A549 (cell line): ENCODE data around the gene FNDC1. TPM values are rescaled to one million over a fixed set of nuclear protein-coding genes. Genes with fewer than 3 reads are reported as not detected.

Experiments used
- ATAC-seq, 2 experiments: fragments of 200-7000 bp in 1 of 2; fragments of >200 bp in 1 of 2; cut with Nextera tagmentation in 1 of 2; cut with Tn5 transposase in 1 of 2; 3 replicates each; pipeline versions ENCODE4 v1.8.0 to v1.9.1; 2018 to 2020; ENCODE audit warnings: mild to moderate bottlenecking in 1 of 2, moderate library complexity in 1 of 2
- CTCF ChIA-PET: fragments of 300-600 bp; sonication (Branson Sonifier 250); formaldehyde crosslinking; extraction: SDS; loops from one replicate; lab custom pipeline; 2021; ENCODE audit warnings: antibody characterized with exemption, inconsistent platforms; lab: Yijun Ruan, JAX
- POLR2A ChIA-PET: fragments of 350-600 bp; formaldehyde crosslinking; extraction: SDS; loops from one replicate; lab custom pipeline; 2021; ENCODE audit warnings: antibody characterized with exemption, inconsistent platforms; lab: Yijun Ruan, JAX
- DNase-seq, 2 experiments: peaks; one replicate each; pipeline versions ENCODE4 v3.0.0 to v3.0.0-alpha.2; 2011 to 2016; ENCODE audit warnings: low read depth in 1 of 2, low spot score in 1 of 2
- FAIRE-seq: peaks from 2 replicates; lab custom pipeline; 2011; peaks lifted over from hg19 to GRCh38; lab: Jason Lieb, UNC
- H3K27ac ChIP-seq, 2 experiments: fragments of >200 bp; sonication (Bioruptor Twin); formaldehyde crosslinking; 3 replicates each; pipeline ENCODE4 v1.5.1; 2016 to 2017
- H3K4me1 ChIP-seq: fragments of >200 bp; sonication (Bioruptor Twin); formaldehyde crosslinking; 3 replicates; pipeline ENCODE4 v1.6.1; 2016
- H3K4me2 ChIP-seq: fragments of >200 bp; sonication (Bioruptor Twin); formaldehyde crosslinking; 3 replicates; pipeline ENCODE4 v1.6.1; 2016
- H3K4me3 ChIP-seq: fragments of >200 bp; sonication (Bioruptor Twin); formaldehyde crosslinking; 3 replicates; pipeline ENCODE4 v1.5.1; 2016
- H3K9me3 ChIP-seq: fragments of >200 bp; sonication (Bioruptor Twin); formaldehyde crosslinking; 3 replicates; pipeline ENCODE4 v1.6.1; 2016
- BHLHE40 ChIP-seq: IDR thresholded peaks from 2 replicates; pipeline ENCODE4 v1.6.1; 2012; ENCODE audit warnings: low read depth, low read length, inconsistent platforms
- CBX2 ChIP-seq: fragments of 200-600 bp; sonication (generic); IDR thresholded peaks from 2 replicates; pipeline ENCODE4 v1.6.1; 2016; ENCODE audit warnings: low read depth, mild to moderate bottlenecking, borderline replicate concordance
- CEBPB ChIP-seq, 2 experiments: fragments of >200 bp in 1 of 2; sonication (Bioruptor Twin) in 1 of 2; formaldehyde crosslinking in 1 of 2; IDR thresholded peaks; 2 replicates each; pipeline ENCODE4 v1.6.1; 2012 to 2016
- CHD4 ChIP-seq: fragments of 200-600 bp; sonication (generic); IDR thresholded peaks from 2 replicates; pipeline ENCODE4 v1.6.1; 2016; ENCODE audit warnings: antibody characterized with exemption, mild to moderate bottlenecking, borderline replicate concordance
- CTCF ChIP-seq: fragments of >200 bp; sonication (Bioruptor Twin); formaldehyde crosslinking; IDR thresholded peaks from 3 replicates; pipeline ENCODE4 v1.5.1; 2016
- EHF ChIP-seq: fragments of 250-450 bp; sonication (Bioruptor Pico); IDR thresholded peaks from 2 replicates; pipeline ENCODE4 v1.5.0; 2020; ENCODE audit warnings: mild to moderate bottlenecking
- EHMT2 ChIP-seq: fragments of 200-600 bp; sonication (generic); IDR thresholded peaks from 2 replicates; pipeline ENCODE4 v1.6.1; 2016; ENCODE audit warnings: antibody characterized with exemption, low read depth, mild to moderate bottlenecking, moderate library complexity
- ELK1 ChIP-seq: fragments of 150-350 bp; IDR thresholded peaks from 2 replicates; pipeline ENCODE4 v1.6.1; 2014; ENCODE audit warnings: low read depth, mild to moderate bottlenecking, low read length
- EP300 ChIP-seq, 2 experiments: fragments of >200 bp; sonication (Bioruptor Twin); formaldehyde crosslinking; IDR thresholded peaks; 2 replicates in 1 of 2; 3 replicates in 1 of 2; pipeline ENCODE4 v1.6.1; 2016 to 2017
- FOSL2 ChIP-seq, 2 experiments: fragments of 450-650 bp in 1 of 2; fragments of >200 bp in 1 of 2; sonication (Bioruptor Twin) in 1 of 2; formaldehyde crosslinking; IDR thresholded peaks; 2 replicates each; pipeline versions ENCODE4 v1.5.0 to v1.6.1; 2016 to 2020; ENCODE audit warnings: mild to moderate bottlenecking in 1 of 2, moderate library complexity in 1 of 2
- GATA3 ChIP-seq: IDR thresholded peaks from 2 replicates; pipeline ENCODE4 v1.6.1; 2012; ENCODE audit warnings: borderline replicate concordance
- HES2 ChIP-seq: fragments of >200 bp; sonication (Bioruptor Twin); formaldehyde crosslinking; IDR thresholded peaks from 2 replicates; pipeline ENCODE4 v1.6.1; 2016
- HOXA7 ChIP-seq: fragments of 250-450 bp; sonication (Bioruptor Pico); IDR thresholded peaks from 2 replicates; pipeline ENCODE4 v1.5.0; 2020; ENCODE audit warnings: mild to moderate bottlenecking, moderate library complexity
- HOXB5 ChIP-seq: fragments of 250-450 bp; sonication (Bioruptor Pico); IDR thresholded peaks from 2 replicates; pipeline ENCODE4 v1.5.0; 2020; ENCODE audit warnings: mild to moderate bottlenecking, moderate library complexity
- JUN ChIP-seq, 2 experiments: fragments of >200 bp; sonication (Bioruptor Twin); formaldehyde crosslinking; IDR thresholded peaks; 2 replicates in 1 of 2; 3 replicates in 1 of 2; pipeline ENCODE4 v1.6.1; 2016 to 2017
- JUNB ChIP-seq: fragments of >200 bp; sonication (Bioruptor Twin); formaldehyde crosslinking; IDR thresholded peaks from 2 replicates; pipeline ENCODE4 v1.6.1; 2016
- KDM1A ChIP-seq: fragments of 200-600 bp; sonication (generic); IDR thresholded peaks from 2 replicates; pipeline ENCODE4 v1.6.1; 2016; ENCODE audit warnings: low read depth, mild to moderate bottlenecking
- KDM5A ChIP-seq: fragments of 200-600 bp; sonication (generic); IDR thresholded peaks from 2 replicates; pipeline ENCODE4 v1.6.1; 2016; ENCODE audit warnings: antibody characterized with exemption, mild to moderate bottlenecking
- MAZ ChIP-seq: fragments of 150-350 bp; IDR thresholded peaks from 2 replicates; pipeline ENCODE4 v1.6.1; 2014; ENCODE audit warnings: antibody characterized with exemption, low read depth, low read length, borderline replicate concordance
- NPAS2 ChIP-seq: fragments of 250-450 bp; sonication (Bioruptor Pico); IDR thresholded peaks from 2 replicates; pipeline ENCODE4 v1.8.0; 2022; ENCODE audit warnings: mild to moderate bottlenecking, moderate library complexity, borderline replicate concordance
- PBX3 ChIP-seq: IDR thresholded peaks from 2 replicates; pipeline ENCODE4 v1.6.1; 2012
- PHF8 ChIP-seq: fragments of 200-600 bp; sonication (generic); IDR thresholded peaks from 2 replicates; pipeline ENCODE4 v1.6.1; 2016; ENCODE audit warnings: low read depth, mild to moderate bottlenecking, antibody characterized with exemption, moderate library complexity, borderline replicate concordance
- POLR2A ChIP-seq: IDR thresholded peaks from 2 replicates; pipeline ENCODE4 v1.6.1; 2012; ENCODE audit warnings: mild to moderate bottlenecking, low read length
- POLR2AphosphoS2 ChIP-seq: conservative IDR thresholded peaks from 2 replicates; pipeline ENCODE4 v1.6.1; 2012; ENCODE audit warnings: low read length, improper control_type of control experiment, inconsistent platforms
- RCOR1 ChIP-seq: fragments of 150-350 bp; IDR thresholded peaks from 2 replicates; pipeline ENCODE4 v1.6.1; 2014; ENCODE audit warnings: antibody characterized with exemption, low read length, low read depth
- RFX5 ChIP-seq: fragments of 450-650 bp; IDR thresholded peaks from 2 replicates; pipeline ENCODE4 v1.7.1; 2014; ENCODE audit warnings: antibody characterized with exemption, mild to moderate bottlenecking, moderate library complexity
- ZFP36 ChIP-seq: fragments of 450-650 bp; IDR thresholded peaks from 2 replicates; pipeline ENCODE4 v1.6.1; 2014; ENCODE audit warnings: borderline replicate concordance; ENCODE audit not compliant: partially characterized antibody
- ZNF302 ChIP-seq: fragments of 250-450 bp; sonication (Bioruptor Pico); IDR thresholded peaks from 2 replicates; pipeline ENCODE4 v1.9.0; 2021; ENCODE audit warnings: inconsistent platforms, mild to moderate bottlenecking, moderate library complexity
- ZSCAN20 ChIP-seq: fragments of 250-450 bp; sonication (Bioruptor Pico); IDR thresholded peaks from 2 replicates; pipeline ENCODE4 v1.8.0; 2022; ENCODE audit warnings: mild to moderate bottlenecking, moderate library complexity
- WGBS: methylation state at CpG from one replicate; pipeline ENCODE4 v1.1.6; 2017; ENCODE audit errors: missing lambda C conversion rate; 5-methylcytosine and 5-hydroxymethylcytosine counted together
- polyA plus RNA-seq, 4 experiments: library from polyadenylated mRNA; depleted of rRNA in 3 of 4; stranded (reverse); fragments of >200 nt; fragmentation: RNase III in 1 of 4; extraction: RNeasy Plus Mini Kit Qiagen cat#74134 plus additional on column Dnase treatment in 1 of 4; gene quantifications; 2 replicates in 3 of 4; 3 replicates in 1 of 4; pipeline ENCODE4 v1.2.3, GENCODE V29; 2011 to 2017

FNDC1 gene
- polyA plus RNA-seq, 2 of the 4 experiments (the other 2 are of a cell fraction) = 0.01 TPM; not detected in 1

GRCh38 chr6:159278626-159279025 lies 109.4 kb downstream of the FNDC1 start (continued):
- TF ChIP-seq RFX5 = no peak
- TF ChIP-seq ZFP36 = no peak
- TF ChIP-seq NPAS2 (CRISPR knock-in tag) = no peak
- no peak for TF ChIP-seq EHF (CRISPR knock-in tag)
- TF ChIP-seq BHLHE40 = no peak
- no peak for TF ChIP-seq RCOR1
- no peak for TF ChIP-seq ZSCAN20

GRCh38 chr6:159279790-159280277 lies 110.6 kb downstream of the FNDC1 start:
- WGBS = 15% methylated on average over 10 of the region's 10 CpGs
- Histone ChIP-seq H3K4me3 (no peak overlapping the region), H3K9me3 (no peaks in the 10 kb centered on the region), H3K4me1 (no peaks in the 10 kb centered on the region), H3K4me2 (no peak overlapping the region), H3K27ac (no peak overlapping the region)
- ChIA-PET CTCF (no interaction called here), POLR2A (no interaction called here)
- FAIRE-seq (no peak), ATAC-seq (no peak), DNase-seq (peak in 1 of 2 experiments; percentile 10)
- TF ChIP-seq RFX5 (no peak), ZNF302 (CRISPR knock-in tag) (no peak), PHF8 (no peak), RCOR1 (no peak), NPAS2 (CRISPR knock-in tag) (no peak), MAZ (no peak), ZFP36 (no peak), HOXA7 (no peak), HOXB5 (no peak), ZSCAN20 (no peak), POLR2A (no peak), CTCF (no peak), FOSL2 (IDR thresholded peaks at IDR 0.05) (no peak), FOSL2 (CRISPR knock-in tag; IDR thresholded peaks at IDR 0.05) (no peak), PBX3 (no peak)

- CTCF ChIA-PET = interaction anchor here (1.1 kb wide), 1 partner anchor 29 kb away, joined by 4 read pairs; no protein-coding TSS in a partner anchor
- 4% methylated on average over 5 of the region's 5 CpGs for WGBS
- TF ChIP-seq CTCF = no peak
- no peak for TF ChIP-seq ELK1
- no peak for TF ChIP-seq CBX2
- no peak for TF ChIP-seq JUNB
- TF ChIP-seq GATA3 = no peak
- no peak for TF ChIP-seq HES2
- no peak for TF ChIP-seq JUN (IDR thresholded peaks at IDR 0.05)
- no peak for TF ChIP-seq EP300 (IDR thresholded peaks at IDR 0.05)
- no peak for TF ChIP-seq KDM5A
- no peak for TF ChIP-seq KDM1A
- TF ChIP-seq HOXA7 = no peak
- TF ChIP-seq HOXB5 = no peak
- no peak for TF ChIP-seq EHMT2
- no peak for TF ChIP-seq CEBPB (IDR thresholded peaks at IDR 0.05)
- TF ChIP-seq CHD4 = no peak
- no peak for TF ChIP-seq POLR2AphosphoS2
Measured at GRCh38 chr6:159282421-159282820, 113.2 kb downstream of the FNDC1 start.

More at GRCh38 chr6:159282421-159282820, 113.2 kb downstream of the FNDC1 start:
- H3K4me3 ChIP-seq = no peak overlapping the region
- ATAC-seq = no peak
- FAIRE-seq = no peak
- no peak overlapping the region for H3K27ac ChIP-seq
- POLR2A ChIA-PET = no interaction called here
- H3K4me2 ChIP-seq = no peak overlapping the region
- H3K9me3 ChIP-seq = no peaks in the 10 kb centered on the region
- H3K4me1 ChIP-seq = no peaks in the 10 kb centered on the region
- no peak for DNase-seq
